Ectodermal cell (in vitro differentiated cells): ENCODE measurements around the gene NDUFS7.

Experiments
- H3K27ac ChIP-seq: 2 replicates; pipeline ENCODE4 v1.7.0; 2013; ENCODE audit warnings: mild to moderate bottlenecking, low read depth, low read length; ENCODE audit not compliant: insufficient read depth, poor library complexity, severe bottlenecking
- H3K27me3 ChIP-seq: 2 replicates; pipeline ENCODE4 v1.7.0; 2013; ENCODE audit warnings: mild to moderate bottlenecking, low read length; ENCODE audit not compliant: insufficient read depth, control insufficient read depth, poor library complexity, severe bottlenecking
- H3K36me3 ChIP-seq: one replicate; pipeline ENCODE4 v1.7.0; 2013; ENCODE audit warnings: low read length; ENCODE audit not compliant: control insufficient read depth, insufficient read depth
- H3K4me1 ChIP-seq: one replicate; pipeline ENCODE4 v1.7.0; 2013; ENCODE audit warnings: low read length; ENCODE audit not compliant: control insufficient read depth, insufficient read depth
- H3K4me3 ChIP-seq: 2 replicates; pipeline ENCODE4 v1.7.0; 2013; ENCODE audit warnings: low read depth, low read length, control low read depth; ENCODE audit not compliant: insufficient read depth
- H3K9me3 ChIP-seq: 2 replicates; pipeline ENCODE4 v1.7.0; 2013; ENCODE audit warnings: mild to moderate bottlenecking, low read length, moderate library complexity; ENCODE audit not compliant: control insufficient read depth
- WGBS, 2 experiments: methylation state at CpG; one replicate each; pipeline ENCODE4 v1.1.7; 2013; ENCODE audit warnings: missing lambda C conversion rate in 2 of 2; 5-methylcytosine and 5-hydroxymethylcytosine counted together

Gene NDUFS7

GRCh38 chr19:1393841-1394240 lies 10.1 kb downstream of the NDUFS7 start:
- no peaks in the 10 kb centered on the region for H3K9me3 ChIP-seq
- peaks cover 7% of the 10 kb centered on the region for H3K4me1 ChIP-seq
- no peak overlapping the region for H3K4me3 ChIP-seq
- WGBS, 2 experiments: 93 to 95% methylated on average over 17 of the region's 17 CpGs
- peaks cover 16% of the 10 kb centered on the region for H3K36me3 ChIP-seq
- H3K27me3 ChIP-seq: no peaks in the 10 kb centered on the region
- H3K27ac ChIP-seq: no peak overlapping the region

DNA sequence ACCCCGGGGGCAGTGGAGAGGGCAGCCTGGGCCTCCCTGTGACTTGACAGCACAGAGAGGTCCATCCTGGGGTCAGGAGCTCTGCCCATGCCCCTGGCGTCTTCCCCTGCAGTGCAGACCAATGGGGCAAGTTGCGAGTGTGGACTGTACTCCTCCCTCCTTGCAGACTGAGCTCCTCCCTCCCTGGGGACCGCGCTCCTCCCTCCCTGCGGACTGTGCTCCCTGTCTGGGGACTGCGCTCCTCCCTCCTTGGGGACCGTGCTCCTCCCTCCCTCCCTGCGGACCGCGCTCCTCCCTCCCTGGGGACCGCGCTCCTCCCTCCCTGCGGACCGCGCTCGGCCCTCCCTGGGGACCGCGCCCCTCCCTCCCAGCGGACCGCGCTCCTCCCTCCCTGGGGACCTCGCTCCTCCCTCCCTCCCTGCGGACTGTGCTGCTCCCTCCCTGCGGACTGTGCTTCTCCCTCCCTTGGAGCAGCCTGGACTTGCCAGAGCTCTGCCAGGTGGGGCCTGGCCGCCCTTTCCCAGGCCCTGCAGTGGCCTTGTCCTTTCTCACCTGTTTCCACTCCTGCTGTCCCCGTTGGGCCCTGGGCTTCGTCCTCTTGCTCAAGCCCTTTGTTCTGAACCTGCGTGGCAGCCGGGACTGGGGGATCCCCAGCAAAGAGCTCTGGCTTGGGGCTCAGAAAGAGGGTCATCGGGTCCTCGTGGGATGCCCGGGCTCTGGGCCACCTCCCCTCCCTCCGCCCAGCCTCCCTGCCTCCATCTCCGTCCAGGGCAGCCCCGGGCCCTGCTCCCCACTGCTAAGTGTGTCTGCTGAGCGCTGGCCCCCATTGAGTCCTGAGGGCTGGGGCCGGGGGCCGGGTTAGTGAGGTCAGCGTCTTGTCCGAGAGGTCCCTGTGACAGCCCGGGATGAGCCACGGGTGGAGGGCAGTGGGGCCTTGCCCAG lies 10.8 kb downstream of the NDUFS7 start:
- peaks cover 7% of the 10 kb centered on the region for H3K4me1 ChIP-seq
- H3K4me3 ChIP-seq: no peak overlapping the region
- no peaks in the 10 kb centered on the region for H3K9me3 ChIP-seq
- H3K36me3 ChIP-seq: peaks cover 9% of the 10 kb centered on the region
- no peaks in the 10 kb centered on the region for H3K27me3 ChIP-seq
- 66 to 68% methylated on average over 43 of the region's 43 CpGs for WGBS, 2 experiments
- H3K27ac ChIP-seq: no peak overlapping the region

DNA sequence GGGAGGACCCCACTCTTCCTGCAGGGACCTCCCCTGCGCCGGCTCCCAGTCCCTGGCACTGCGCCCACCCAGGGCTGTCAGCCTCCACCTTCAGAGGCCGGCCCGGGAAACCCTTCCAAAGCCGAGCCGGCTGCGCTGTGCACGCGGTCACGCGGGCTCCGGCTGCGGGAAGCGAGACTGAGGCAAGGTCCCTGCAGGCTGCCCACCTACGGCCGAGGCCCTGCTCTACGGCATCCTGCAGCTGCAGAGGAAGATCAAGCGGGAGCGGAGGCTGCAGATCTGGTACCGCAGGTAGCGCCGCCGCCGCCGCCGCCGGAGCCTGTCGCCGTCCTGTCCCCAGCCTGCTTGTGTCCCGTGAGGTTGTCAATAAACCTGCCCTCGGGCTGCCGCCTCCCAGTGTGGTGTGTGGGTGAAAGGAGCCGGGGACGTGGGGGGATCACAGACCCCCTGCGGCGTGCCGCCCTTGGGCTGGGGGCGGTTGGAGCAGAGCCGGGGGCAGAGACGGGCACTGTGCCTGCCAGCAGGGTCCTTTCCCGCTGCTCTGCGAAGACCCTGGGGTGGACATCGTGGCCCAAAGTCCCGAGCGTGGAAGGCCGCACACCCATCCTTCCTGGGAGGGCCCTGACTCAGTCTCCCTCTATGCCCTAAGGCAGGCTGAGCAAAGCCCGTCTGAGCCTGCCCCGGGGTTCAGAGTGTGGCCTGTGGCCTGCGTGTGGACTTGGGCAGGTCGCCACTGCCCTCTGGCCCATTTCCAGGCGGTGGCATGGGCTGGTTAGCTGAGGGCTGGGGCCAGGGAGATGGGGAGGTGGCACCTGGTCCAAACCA lies 11.7 kb downstream of the NDUFS7 start:
- H3K9me3 ChIP-seq: no peaks in the 10 kb centered on the region
- no peaks in the 10 kb centered on the region for H3K27me3 ChIP-seq
- H3K27ac ChIP-seq: no peak overlapping the region
- H3K4me1 ChIP-seq: peaks cover 7% of the 10 kb centered on the region
- peaks cover 9% of the 10 kb centered on the region for H3K36me3 ChIP-seq
- no peak overlapping the region for H3K4me3 ChIP-seq
- 93% methylated on average over 52 of the region's 52 CpGs for WGBS, 2 experiments

DNA sequence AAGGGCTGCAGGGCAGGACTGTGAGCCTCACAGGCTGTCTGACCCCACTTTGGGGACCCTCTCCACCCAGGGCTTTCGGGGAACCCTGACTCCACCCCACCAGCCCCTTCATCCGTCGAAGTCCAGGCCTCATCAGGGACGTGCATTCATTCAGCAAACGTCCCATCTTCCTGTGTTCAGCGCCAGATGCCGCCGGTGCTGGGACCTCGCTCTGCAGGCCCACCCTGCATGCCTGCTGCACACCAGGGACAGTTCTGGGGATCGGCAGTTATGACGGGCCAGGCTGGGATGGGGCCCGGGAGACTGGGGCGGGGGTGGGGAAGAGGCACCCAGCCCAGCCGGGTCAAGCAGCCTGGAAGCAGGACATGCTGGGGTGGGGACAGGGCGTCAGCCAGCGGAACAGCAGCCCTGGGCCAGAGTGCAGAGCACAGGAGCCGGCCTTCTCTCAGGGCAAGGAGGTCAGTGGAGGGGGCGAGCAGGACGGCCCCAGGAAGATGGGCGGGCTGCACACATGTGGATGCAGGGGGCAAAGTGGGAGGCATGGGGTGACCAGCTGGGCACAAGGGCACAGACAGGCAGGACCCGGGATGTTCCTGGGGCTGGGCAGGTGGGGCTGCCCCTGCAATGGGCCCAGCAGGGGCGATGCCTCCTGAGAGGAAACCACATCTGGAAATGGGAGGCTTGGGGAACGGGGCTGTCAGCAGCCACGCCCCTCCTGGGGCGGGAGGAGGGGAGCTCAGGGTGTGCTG lies 12.5 kb downstream of the NDUFS7 start:
- Histone ChIP-seq H3K27me3 (peaks cover 4% of the 10 kb centered on the region), H3K4me1 (peaks cover 7% of the 10 kb centered on the region), H3K27ac (no peak overlapping the region), H3K36me3 (peaks cover 9% of the 10 kb centered on the region), H3K4me3 (no peak overlapping the region), H3K9me3 (no peaks in the 10 kb centered on the region)
- 84 to 85% methylated on average over 25 of the region's 25 CpGs for WGBS, 2 experiments

- Histone ChIP-seq H3K4me1 (peaks cover 7% of the 10 kb centered on the region), H3K9me3 (no peaks in the 10 kb centered on the region), H3K36me3 (peaks cover 9% of the 10 kb centered on the region), H3K27ac (no peak overlapping the region), H3K4me3 (no peak overlapping the region), H3K27me3 (peaks cover 4% of the 10 kb centered on the region)
- 90% methylated on average over 42 of the region's 42 CpGs for WGBS, 2 experiments
These were observed 13.3 kb downstream of the NDUFS7 start for GRCh38 chr19:1396768-1397679.

GRCh38 chr19:1397838-1398237 lies 14.1 kb downstream of the NDUFS7 start:
- Histone ChIP-seq H3K9me3 (no peaks in the 10 kb centered on the region), H3K4me3 (no peak overlapping the region), H3K36me3 (peaks cover 2% of the 10 kb centered on the region), H3K27ac (no peak overlapping the region), H3K27me3 (peaks cover 4% of the 10 kb centered on the region), H3K4me1 (peaks cover 7% of the 10 kb centered on the region)
- WGBS, 2 experiments: 91% methylated on average over 9 of the region's 9 CpGs

GRCh38 chr19:1399079-1399478 lies 15.4 kb downstream of the NDUFS7 start:
- H3K4me1 ChIP-seq: peaks cover 7% of the 10 kb centered on the region
- H3K36me3 ChIP-seq: no peaks in the 10 kb centered on the region
- H3K9me3 ChIP-seq: no peaks in the 10 kb centered on the region
- no peak overlapping the region for H3K27ac ChIP-seq
- no peak overlapping the region for H3K4me3 ChIP-seq
- WGBS, 2 experiments: 94 to 95% methylated on average over 19 of the region's 19 CpGs
- peaks cover 4% of the 10 kb centered on the region for H3K27me3 ChIP-seq

GRCh38 chr19:1399745-1400144 lies 16.0 kb downstream of the NDUFS7 start:
- H3K27ac ChIP-seq: no peak overlapping the region
- no peak overlapping the region for H3K4me3 ChIP-seq
- H3K4me1 ChIP-seq: peaks cover 7% of the 10 kb centered on the region
- H3K27me3 ChIP-seq: peaks cover 4% of the 10 kb centered on the region
- WGBS, 2 experiments: 95 to 96% methylated on average over 15 of the region's 15 CpGs
- H3K9me3 ChIP-seq: no peaks in the 10 kb centered on the region
- no peaks in the 10 kb centered on the region for H3K36me3 ChIP-seq
